ENCODE data around the gene MRPL14. TPM values are rescaled to one million over a fixed set of nuclear protein-coding genes. Genes with fewer than 3 reads are reported as not detected.
A peak's percentile ranks its signal among the peaks of the same experiment; 100 is the strongest.

MRPL14 gene
- total RNA-seq, 4 donors from 2014 or later, result 41.7 to 60.3 (median 53.6) TPM

DNA sequence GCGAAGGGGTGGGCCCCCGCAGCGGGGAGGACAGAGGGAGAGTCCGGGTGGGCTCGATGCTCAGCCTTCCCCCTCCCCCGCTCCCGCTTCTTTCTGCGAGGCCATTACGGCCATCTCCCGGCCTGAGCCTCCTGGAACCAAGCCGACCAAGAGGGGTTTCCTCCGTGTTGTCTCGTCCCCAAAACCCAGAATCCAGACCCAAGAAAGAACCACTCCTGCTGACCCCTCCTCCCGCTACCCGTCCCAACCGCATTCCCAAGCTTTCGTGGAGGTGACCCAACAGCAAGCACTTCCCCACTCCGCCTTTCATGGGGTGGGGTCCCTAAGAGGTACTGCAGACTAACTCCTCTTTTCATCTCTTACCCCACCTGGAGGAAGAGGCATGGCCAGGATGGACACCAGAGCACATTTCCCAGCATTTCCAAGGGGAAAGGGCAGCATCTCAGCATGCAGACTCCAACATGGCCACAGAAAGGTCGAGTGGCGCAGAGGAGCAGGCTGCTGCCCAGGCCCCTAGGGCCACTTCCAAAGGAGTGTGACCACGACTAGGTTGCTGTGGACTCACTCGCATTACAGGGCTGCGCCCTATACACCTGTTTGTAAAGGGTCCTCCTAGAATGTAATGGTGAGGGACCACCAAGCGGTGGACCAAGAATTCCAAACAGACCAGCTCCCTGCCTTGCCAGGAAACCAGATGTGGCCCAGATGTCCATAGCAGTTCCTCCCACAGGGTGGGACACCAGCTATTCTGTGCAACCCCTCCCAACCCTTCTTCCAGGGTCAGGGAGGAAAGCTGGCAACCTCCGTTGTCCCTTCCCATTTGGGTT is 53.4 kb downstream of the MRPL14 start:
- 4 to 52% methylated on average over 10 of the region's 25 CpGs for WGBS, 2 donors
- H3K4me3 ChIP-seq, result peak overlapping the region; percentile 30 to 71 (median 53)
- H3K4me1 ChIP-seq, result peaks cover 37 to 75% (median 44%) of the 10 kb centered on the region in 3 donors
- DNase-seq, result no peak
- no peaks in the 10 kb centered on the region for H3K9me3 ChIP-seq
- TF ChIP-seq POLR2A (IDR thresholded peaks at IDR 0.05), result no peak
- TF ChIP-seq, protein P1, sequence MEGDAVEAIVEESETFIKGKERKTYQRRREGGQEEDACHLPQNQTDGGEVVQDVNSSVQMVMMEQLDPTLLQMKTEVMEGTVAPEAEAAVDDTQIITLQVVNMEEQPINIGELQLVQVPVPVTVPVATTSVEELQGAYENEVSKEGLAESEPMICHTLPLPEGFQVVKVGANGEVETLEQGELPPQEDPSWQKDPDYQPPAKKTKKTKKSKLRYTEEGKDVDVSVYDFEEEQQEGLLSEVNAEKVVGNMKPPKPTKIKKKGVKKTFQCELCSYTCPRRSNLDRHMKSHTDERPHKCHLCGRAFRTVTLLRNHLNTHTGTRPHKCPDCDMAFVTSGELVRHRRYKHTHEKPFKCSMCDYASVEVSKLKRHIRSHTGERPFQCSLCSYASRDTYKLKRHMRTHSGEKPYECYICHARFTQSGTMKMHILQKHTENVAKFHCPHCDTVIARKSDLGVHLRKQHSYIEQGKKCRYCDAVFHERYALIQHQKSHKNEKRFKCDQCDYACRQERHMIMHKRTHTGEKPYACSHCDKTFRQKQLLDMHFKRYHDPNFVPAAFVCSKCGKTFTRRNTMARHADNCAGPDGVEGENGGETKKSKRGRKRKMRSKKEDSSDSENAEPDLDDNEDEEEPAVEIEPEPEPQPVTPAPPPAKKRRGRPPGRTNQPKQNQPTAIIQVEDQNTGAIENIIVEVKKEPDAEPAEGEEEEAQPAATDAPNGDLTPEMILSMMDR (IDR thresholded peaks at IDR 0.05), result peak in 1 of 6 experiments; percentile 9
- intact Hi-C loops (cut with DNase I), result no loop called here
- no peaks in the 10 kb centered on the region for H3K36me3 ChIP-seq
- H3K27me3 ChIP-seq, result peaks cover 0 to 13% (median 0%) of the 10 kb centered on the region in 4 donors
- peak overlapping the region; percentile 56 to 83 (median 80) for H3K27ac ChIP-seq

DNA sequence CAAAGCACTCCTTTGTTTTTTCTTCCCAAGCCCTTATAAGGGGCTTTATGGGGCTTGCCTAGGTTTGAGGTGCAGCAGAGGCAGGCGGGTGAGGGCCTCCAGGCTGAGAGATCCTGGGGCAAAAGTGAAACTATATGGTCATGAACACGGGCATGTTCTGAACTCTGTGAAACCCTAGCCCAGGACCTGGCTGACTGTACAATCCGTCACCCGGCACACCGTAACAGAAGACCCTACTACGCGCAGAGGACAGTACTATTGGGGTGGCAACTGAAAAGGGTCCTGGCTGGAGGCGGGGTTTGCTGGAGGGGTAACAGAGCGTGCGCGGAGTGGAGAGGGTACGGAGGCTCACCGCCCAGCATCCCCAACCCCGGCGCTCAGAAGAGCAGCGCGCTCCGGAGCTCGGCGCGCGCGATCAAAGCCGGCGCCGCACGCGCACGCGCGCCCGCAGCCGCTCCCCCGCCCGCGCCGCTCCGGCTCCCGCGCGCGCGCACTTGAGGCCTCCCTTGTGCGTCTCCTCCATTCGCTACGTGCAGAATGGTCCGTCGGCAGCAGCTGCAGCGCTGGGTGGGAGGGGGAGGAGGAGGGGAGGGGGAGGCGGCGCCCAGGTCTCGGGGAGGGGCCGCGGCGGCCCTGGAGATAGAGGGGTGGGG is 54.2 kb downstream of the MRPL14 start:
- TF ChIP-seq, protein P1 (IDR thresholded peaks at IDR 0.05), result peak in 1 of 6 experiments; percentile 9
- TF ChIP-seq POLR2A (IDR thresholded peaks at IDR 0.05), result peak in 2 of 4 donors; percentile 18 to 51
- peak overlapping the region; percentile 30 to 71 (median 53) for H3K4me3 ChIP-seq
- peak overlapping the region; percentile 56 to 83 (median 80) for H3K27ac ChIP-seq
- no peaks in the 10 kb centered on the region for H3K9me3 ChIP-seq
- H3K4me1 ChIP-seq, result peaks cover 37 to 81% (median 44%) of the 10 kb centered on the region in 3 donors
- WGBS, 2 donors, result 0 to 9% methylated on average over 9 to 16 of the region's 55 CpGs
- intact Hi-C loops (cut with DNase I), result no loop called here
- DNase-seq, result no peak
- H3K27me3 ChIP-seq, result peaks cover 0 to 13% (median 0%) of the 10 kb centered on the region in 4 donors
- no peaks in the 10 kb centered on the region for H3K36me3 ChIP-seq

DNA sequence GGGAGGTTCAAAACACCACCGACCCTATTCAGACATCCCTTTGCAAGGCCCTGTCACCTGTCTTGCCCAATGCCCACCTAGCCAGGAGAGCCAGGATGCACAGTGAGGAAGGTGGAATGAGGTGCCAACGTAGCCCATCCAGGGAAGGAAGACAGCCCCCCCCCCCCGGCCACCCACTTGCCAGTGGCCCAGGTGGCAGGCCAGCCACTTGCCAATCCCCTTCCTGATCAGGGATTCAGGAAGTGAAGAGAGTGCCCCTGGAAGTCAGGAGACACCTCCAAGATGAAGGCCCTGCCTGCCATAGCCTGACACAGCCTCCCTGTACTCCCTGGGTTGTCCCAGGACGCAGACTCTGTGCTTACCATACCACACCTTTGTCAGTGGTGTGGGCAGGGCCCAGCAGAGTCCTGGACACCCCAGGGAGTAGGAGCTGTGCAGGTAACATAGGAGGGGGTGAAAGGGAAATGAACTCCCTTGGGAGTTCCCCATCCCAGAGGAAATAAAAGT is 54.7 kb downstream of the MRPL14 start:
- Histone ChIP-seq H3K4me1 (peaks cover 37 to 78% (median 44%) of the 10 kb centered on the region in 3 donors), H3K27me3 (peaks cover 0 to 13% (median 0%) of the 10 kb centered on the region in 4 donors), H3K9me3 (no peaks in the 10 kb centered on the region), H3K4me3 (peak overlapping the region; percentile 30 to 71 (median 53)), H3K36me3 (no peaks in the 10 kb centered on the region), H3K27ac (peak overlapping the region; percentile 56 to 83 (median 73))
- intact Hi-C loops (cut with DNase I), result no loop called here
- WGBS, 2 donors, result 80% methylated on average over 1 of the region's 4 CpGs; no CpG with 5 or more reads in 1 of the 2 donors
- no peak for TF ChIP-seq POLR2A (IDR thresholded peaks at IDR 0.05)
- DNase-seq, result no peak

DNA sequence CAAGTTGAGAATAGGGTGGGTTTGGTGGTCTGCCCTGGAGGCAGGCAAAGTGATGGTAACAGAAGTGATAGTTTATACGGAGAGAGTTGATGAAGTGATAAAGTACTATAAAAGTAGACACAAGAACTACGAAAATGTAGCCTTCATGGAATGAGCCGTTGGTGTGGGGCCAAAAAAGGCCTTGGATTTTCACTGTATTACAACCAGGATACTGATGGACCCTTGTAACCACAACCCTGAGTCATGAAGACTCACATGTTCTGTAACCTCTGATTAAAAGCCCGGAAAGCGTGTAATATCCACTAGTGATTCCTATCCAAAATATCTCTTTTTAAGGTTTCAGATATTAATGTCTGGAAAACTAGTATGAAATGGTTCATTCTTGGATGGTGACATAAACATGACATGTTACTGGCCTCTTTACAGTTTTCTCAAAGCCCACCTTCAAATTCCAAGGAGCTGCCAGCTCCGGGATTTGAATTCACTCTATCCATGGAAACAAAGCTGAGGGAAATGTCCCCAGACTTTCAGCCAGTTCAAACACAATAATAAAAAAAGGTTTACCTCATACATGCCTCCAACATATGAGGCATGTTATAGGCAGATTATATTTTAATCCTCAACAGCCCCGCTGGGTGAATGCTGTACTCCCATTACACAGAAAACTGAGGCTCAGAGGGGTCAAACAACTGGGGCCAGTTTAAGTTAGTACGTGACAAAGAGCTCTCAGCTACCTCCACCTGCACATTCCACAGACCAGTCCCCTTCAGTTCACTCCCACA is 55.4 kb downstream of the MRPL14 start:
- H3K4me1 ChIP-seq, result peaks cover 32 to 72% (median 39%) of the 10 kb centered on the region in 3 donors
- 82 to 85% methylated on average over 7 to 8 of the region's 8 CpGs for WGBS, 2 donors
- H3K27ac ChIP-seq, result peak overlapping the region in 3 of 4 donors; percentile 68 to 83 (median 78)
- TF ChIP-seq, protein P1 (IDR thresholded peaks at IDR 0.05), result no peak
- TF ChIP-seq POLR2A (IDR thresholded peaks at IDR 0.05), result no peak
- no peaks in the 10 kb centered on the region for H3K9me3 ChIP-seq
- no peak overlapping the region for H3K4me3 ChIP-seq
- DNase-seq, result no peak
- intact Hi-C loops (cut with DNase I), result no loop called here
- H3K36me3 ChIP-seq, result no peaks in the 10 kb centered on the region
- peaks cover 0 to 6% (median 0%) of the 10 kb centered on the region in 4 donors for H3K27me3 ChIP-seq

DNA sequence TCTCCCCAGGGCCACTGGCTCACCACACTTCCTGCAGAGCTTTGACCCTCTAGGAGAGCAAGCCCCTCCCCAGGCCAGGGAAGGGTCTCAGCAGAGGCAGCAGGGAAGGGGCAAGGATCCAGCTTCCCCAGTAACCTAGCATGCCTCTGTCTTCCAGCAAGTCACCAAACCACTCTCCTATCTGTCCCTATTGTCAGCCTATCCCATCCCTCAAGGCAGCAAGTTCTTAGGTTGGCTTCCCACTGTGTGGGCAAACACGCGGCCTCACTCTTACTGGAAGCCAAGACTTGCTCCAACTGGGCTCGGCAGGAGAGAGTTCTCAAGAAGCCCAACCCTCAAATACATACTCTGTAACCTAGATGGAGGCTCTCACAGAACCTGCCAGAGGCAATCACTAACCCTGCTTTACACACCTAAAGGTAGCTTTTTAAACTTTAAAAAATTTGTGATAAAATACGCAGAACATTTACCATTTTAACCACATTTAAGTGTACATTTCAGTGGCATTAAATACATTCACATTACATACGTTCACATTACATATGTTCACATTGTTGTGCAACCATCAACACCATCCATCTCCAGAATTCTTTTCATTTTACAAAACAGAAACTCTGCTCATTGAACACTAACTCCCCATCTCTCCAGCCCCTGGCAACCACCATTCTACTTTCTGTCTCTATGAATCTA is 58.5 kb downstream of the MRPL14 start:
- 54 to 85% methylated on average over 5 of the region's 5 CpGs for WGBS, 2 donors
- H3K4me3 ChIP-seq, result no peak overlapping the region

More for the DNA sequence above, 58.5 kb downstream of the MRPL14 start:
- Histone ChIP-seq H3K4me1 (peaks cover 13 to 62% (median 32%) of the 10 kb centered on the region in 3 donors), H3K36me3 (no peaks in the 10 kb centered on the region), H3K27ac (no peak overlapping the region), H3K9me3 (no peaks in the 10 kb centered on the region), H3K27me3 (no peaks in the 10 kb centered on the region)
- TF ChIP-seq POLR2A (IDR thresholded peaks at IDR 0.05), result no peak
- TF ChIP-seq, protein P1 (IDR thresholded peaks at IDR 0.05), result no peak
- DNase-seq, result no peak
- intact Hi-C loops (cut with DNase I), result no loop called here

Data from esophagus squamous epithelium (tissue), 5 donors.